Mesendoderm (in vitro differentiated cells): ENCODE data around the gene KRTAP10-2.
A peak's percentile ranks its signal among the peaks of the same experiment; 100 is the strongest.

Experiments used
- DNase-seq: peaks from one replicate; pipeline ENCODE4 v3.0.0; 2013
- H2AK5ac ChIP-seq: 2 replicates; pipeline ENCODE4 v1.6.1; 2013; ENCODE audit warnings: low read length, inconsistent platforms
- H2BK120ac ChIP-seq: 2 replicates; pipeline ENCODE4 v1.6.1; 2013; ENCODE audit warnings: low read depth, mild to moderate bottlenecking, low read length, moderate library complexity, mixed read lengths
- H2BK15ac ChIP-seq: replicated peaks from 2 replicates; pipeline ENCODE4 v1.6.1; 2013; ENCODE audit warnings: low read depth, mild to moderate bottlenecking, moderate library complexity
- H2BK5ac ChIP-seq: 2 replicates; pipeline ENCODE4 v1.6.1; 2013; ENCODE audit warnings: low read length, inconsistent platforms
- H3K18ac ChIP-seq: 2 replicates; pipeline ENCODE4 v1.6.1; 2013; ENCODE audit warnings: mild to moderate bottlenecking, low read length, mixed read lengths
- H3K23ac ChIP-seq: one replicate; pipeline ENCODE4 v1.6.1; 2013; ENCODE audit warnings: low read length
- H3K27ac ChIP-seq: 2 replicates; pipeline ENCODE4 v1.5.1; 2013; ENCODE audit warnings: low read depth, mild to moderate bottlenecking, inconsistent platforms, low read length, moderate library complexity
- H3K27me3 ChIP-seq: 2 replicates; pipeline ENCODE4 v1.6.1; 2013; ENCODE audit warnings: low read length, control low read depth, mild to moderate bottlenecking, inconsistent platforms; ENCODE audit not compliant: insufficient read depth, poor library complexity
- H3K36me3 ChIP-seq: 2 replicates; pipeline ENCODE4 v1.6.1; 2013; ENCODE audit warnings: low read length, inconsistent platforms; ENCODE audit not compliant: control insufficient read depth, insufficient read depth
- H3K4ac ChIP-seq: one replicate; pipeline ENCODE4 v1.6.1; 2013; ENCODE audit warnings: low read depth, mild to moderate bottlenecking, low read length, moderate library complexity
- H3K4me1 ChIP-seq: 2 replicates; pipeline ENCODE4 v1.6.1; 2013; ENCODE audit warnings: low read depth, low read length, inconsistent platforms; ENCODE audit not compliant: control insufficient read depth
- H3K4me2 ChIP-seq: 2 replicates; pipeline ENCODE4 v1.6.1; 2013; ENCODE audit warnings: low read length
- H3K4me3 ChIP-seq: 2 replicates; pipeline ENCODE4 v1.5.1; 2013; ENCODE audit warnings: mild to moderate bottlenecking, low read length
- H3K56ac ChIP-seq: one replicate; pipeline ENCODE4 v1.6.1; 2013; ENCODE audit warnings: low read length
- H3K79me1 ChIP-seq: 2 replicates; pipeline ENCODE4 v1.6.1; 2013; ENCODE audit warnings: low read length, inconsistent platforms
- H3K79me2 ChIP-seq: 2 replicates; pipeline ENCODE4 v1.6.1; 2013; ENCODE audit warnings: mild to moderate bottlenecking, low read length; ENCODE audit not compliant: control insufficient read depth, insufficient read depth
- H3K9ac ChIP-seq: 2 replicates; pipeline ENCODE4 v1.6.1; 2013; ENCODE audit warnings: low read length, inconsistent platforms
- H4K5ac ChIP-seq: one replicate; pipeline ENCODE4 v1.6.1; 2013; ENCODE audit warnings: low read length
- H4K8ac ChIP-seq: one replicate; pipeline ENCODE4 v1.6.1; 2013; ENCODE audit warnings: low read depth, mild to moderate bottlenecking, control low read depth, low read length, moderate library complexity
- WGBS: extraction: QIAGEN DNeasy Blood & Tissue Kit; methylation state at CpG from one replicate; pipeline ENCODE4 v1.1.7; 2013; ENCODE audit warnings: low lambda C conversion rate, missing lambda C conversion rate; ENCODE audit not compliant: insufficient coverage; ENCODE audit errors: extremely low coverage; 5-methylcytosine and 5-hydroxymethylcytosine counted together

The KRTAP10-2 gene

DNA sequence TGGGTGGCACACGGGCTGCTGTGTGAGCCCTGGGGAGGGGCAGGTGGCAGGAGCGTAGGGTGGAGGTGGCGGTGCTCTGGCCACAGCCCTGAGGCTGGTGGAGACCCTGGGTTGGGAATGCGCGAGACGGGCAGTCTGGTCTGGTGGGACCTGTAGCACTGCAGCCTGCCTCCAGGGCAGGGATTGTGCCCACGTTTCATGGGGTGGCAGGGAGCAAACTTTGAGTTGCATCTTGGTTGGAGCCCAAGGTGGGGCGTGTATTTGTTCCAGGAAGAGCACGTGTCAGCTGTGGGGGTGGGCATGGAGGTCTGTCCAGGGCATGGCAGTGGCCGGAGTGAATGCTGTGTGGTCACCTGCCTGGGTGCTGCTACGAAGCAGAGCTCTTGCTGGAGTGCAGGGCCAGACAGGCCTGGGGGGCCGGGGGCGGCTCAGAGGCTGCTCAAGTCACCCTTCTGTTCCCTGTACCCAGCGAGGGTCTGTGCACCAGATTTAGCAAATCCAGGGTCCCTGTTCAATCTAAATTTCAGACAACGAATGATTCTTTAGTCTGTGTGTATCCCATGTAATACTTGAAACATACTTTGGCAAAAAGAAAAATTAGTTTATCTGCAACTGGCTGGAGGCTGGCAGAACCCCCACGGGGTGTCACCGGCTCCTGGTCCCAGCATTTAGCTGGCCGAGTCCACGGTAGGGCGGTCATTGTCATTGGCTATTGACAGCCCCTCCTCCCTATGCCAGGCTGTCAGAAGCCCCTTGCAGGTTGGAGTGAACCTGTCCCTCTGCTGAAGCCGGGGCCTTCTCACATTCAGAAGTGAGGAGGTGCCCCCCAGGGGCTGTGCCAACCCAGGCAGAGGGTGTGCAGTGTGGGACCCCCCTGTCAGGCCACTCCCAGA, 38.6 kb downstream of the KRTAP10-2 start:
- no peak overlapping the region for H3K9ac ChIP-seq
- no peaks in the 10 kb centered on the region for H3K4me1 ChIP-seq
- H2AK5ac ChIP-seq, result no peak overlapping the region
- no peak overlapping the region for H2BK5ac ChIP-seq
- no peak for DNase-seq
- no peak overlapping the region for H3K27ac ChIP-seq
- no peaks in the 10 kb centered on the region for H3K27me3 ChIP-seq
- H2BK15ac ChIP-seq, result no peak overlapping the region
- H4K5ac ChIP-seq, result no peak overlapping the region
- no peak overlapping the region for H3K4ac ChIP-seq
- WGBS, result no CpG with 5 or more reads among the region's 21 CpGs
- no peaks in the 10 kb centered on the region for H3K79me1 ChIP-seq
- no peak overlapping the region for H4K8ac ChIP-seq
- no peaks in the 10 kb centered on the region for H3K79me2 ChIP-seq
- H3K18ac ChIP-seq, result no peak overlapping the region
- H3K4me2 ChIP-seq, result no peak overlapping the region
- no peak overlapping the region for H3K23ac ChIP-seq
- H3K4me3 ChIP-seq, result no peak overlapping the region
- no peak overlapping the region for H3K56ac ChIP-seq
- no peak overlapping the region for H2BK120ac ChIP-seq
- H3K36me3 ChIP-seq, result no peaks in the 10 kb centered on the region

DNA sequence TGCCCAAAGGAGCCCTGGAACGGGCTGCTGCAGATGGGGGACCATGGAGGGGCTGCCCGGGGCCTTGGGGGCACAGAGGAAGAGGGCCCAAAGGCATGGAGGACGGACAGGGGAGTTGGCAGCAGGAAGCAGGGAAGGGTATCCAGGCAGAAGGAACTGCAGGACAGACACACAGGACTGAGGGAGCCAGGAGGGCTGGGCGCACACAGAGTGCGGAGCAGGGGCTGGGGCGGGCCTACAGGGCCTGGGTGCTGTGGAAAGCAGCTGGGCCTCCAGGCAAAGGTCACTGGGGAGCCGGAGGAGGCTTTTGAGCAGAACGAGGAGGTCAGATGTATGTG, 39.4 kb downstream of the KRTAP10-2 start:
- H4K8ac ChIP-seq, result no peak overlapping the region
- no peak for DNase-seq
- no peak overlapping the region for H2BK5ac ChIP-seq
- no peak overlapping the region for H2BK15ac ChIP-seq
- H3K4ac ChIP-seq, result no peak overlapping the region
- H3K36me3 ChIP-seq, result no peaks in the 10 kb centered on the region
- H3K23ac ChIP-seq, result no peak overlapping the region
- H3K4me2 ChIP-seq, result no peak overlapping the region
- WGBS, result no CpG with 5 or more reads among the region's 8 CpGs
- H2AK5ac ChIP-seq, result no peak overlapping the region
- H3K9ac ChIP-seq, result no peak overlapping the region
- no peaks in the 10 kb centered on the region for H3K79me2 ChIP-seq
- H4K5ac ChIP-seq, result no peak overlapping the region
- H3K79me1 ChIP-seq, result no peaks in the 10 kb centered on the region
- H3K4me3 ChIP-seq, result no peak overlapping the region
- no peaks in the 10 kb centered on the region for H3K4me1 ChIP-seq
- no peak overlapping the region for H3K27ac ChIP-seq
- H3K27me3 ChIP-seq, result no peaks in the 10 kb centered on the region
- no peak overlapping the region for H2BK120ac ChIP-seq
- H3K18ac ChIP-seq, result no peak overlapping the region
- H3K56ac ChIP-seq, result no peak overlapping the region

DNA sequence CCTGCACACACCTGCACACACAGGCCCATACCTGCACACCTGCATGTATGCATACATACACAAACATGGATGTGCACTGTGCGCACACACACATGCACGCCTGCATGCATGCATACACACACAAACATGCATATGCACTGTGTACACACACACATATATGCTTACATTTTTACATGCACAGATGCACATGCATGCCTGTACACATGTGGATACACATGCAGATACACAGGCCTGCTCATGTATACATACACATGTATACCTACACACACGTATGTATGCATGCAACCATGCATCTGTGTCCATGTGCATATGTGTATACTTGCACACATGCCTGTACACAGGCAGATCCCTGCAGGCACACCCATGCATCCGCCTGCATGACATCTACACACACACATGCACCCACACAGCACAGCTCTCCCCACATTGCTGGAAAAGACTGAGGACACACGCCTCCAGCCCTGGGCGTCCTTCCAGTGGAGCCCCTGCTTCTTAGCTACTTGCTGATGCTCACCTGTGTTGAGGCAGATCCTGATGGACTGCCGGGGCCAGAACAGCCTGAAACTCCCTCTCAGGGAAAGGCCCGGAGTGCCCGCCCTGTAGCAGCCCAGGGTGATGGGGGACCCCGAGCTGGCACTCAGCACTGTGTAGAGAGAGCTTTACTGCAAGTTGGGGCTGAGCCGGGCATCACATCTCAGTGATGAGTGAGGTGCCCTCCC, 39.9 kb downstream of the KRTAP10-2 start:
- Histone ChIP-seq H2BK5ac (no peak overlapping the region), H3K4me3 (no peak overlapping the region), H2BK120ac (no peak overlapping the region), H3K4me2 (no peak overlapping the region), H3K56ac (no peak overlapping the region), H3K27me3 (no peaks in the 10 kb centered on the region), H3K79me2 (no peaks in the 10 kb centered on the region), H4K8ac (no peak overlapping the region), H2BK15ac (no peak overlapping the region), H3K79me1 (no peaks in the 10 kb centered on the region), H2AK5ac (no peak overlapping the region), H3K36me3 (no peaks in the 10 kb centered on the region), H4K5ac (no peak overlapping the region), H3K23ac (no peak overlapping the region), H3K9ac (no peak overlapping the region), H3K4ac (no peak overlapping the region), H3K18ac (no peak overlapping the region), H3K4me1 (no peaks in the 10 kb centered on the region), H3K27ac (no peak overlapping the region)
- no peak for DNase-seq
- no CpG with 5 or more reads among the region's 11 CpGs for WGBS

DNA sequence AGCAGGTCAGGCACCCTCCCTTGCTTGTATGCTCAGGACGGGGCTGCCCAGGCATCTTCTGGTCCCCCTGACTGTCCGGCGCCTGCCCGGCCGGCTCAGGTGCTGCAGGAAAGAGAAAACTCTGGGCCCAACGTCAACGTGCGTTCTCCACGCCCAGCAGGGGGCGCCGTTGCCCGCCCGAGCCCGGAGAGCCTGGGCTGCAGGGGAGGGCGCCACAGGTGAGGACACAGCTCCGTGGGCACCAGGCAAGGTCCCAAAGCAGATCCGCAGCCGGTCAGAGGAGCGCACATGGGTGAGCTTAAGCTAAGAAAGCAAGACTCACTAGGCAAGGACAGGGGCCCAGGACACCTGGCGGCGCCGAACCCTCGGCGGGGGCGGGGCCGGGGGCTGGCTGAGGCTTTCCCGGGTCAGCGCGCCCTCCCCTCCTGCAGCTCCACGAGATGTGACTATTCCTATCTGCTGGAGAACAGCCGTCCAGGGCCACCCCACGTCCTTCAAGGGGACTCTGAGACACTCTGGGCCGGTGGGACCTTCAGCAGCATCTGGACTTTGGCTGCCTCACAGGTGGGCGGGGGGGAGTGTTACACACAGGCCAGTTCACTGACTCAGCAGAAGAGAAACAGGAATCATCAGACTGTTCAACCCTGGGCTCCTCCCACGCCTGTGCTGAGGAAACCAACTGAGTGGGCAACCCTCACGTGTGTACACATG, 40.6 kb downstream of the KRTAP10-2 start:
- Histone ChIP-seq H3K4me3 (no peak overlapping the region), H3K4ac (no peak overlapping the region), H4K5ac (no peak overlapping the region), H3K79me1 (no peaks in the 10 kb centered on the region), H3K36me3 (no peaks in the 10 kb centered on the region), H4K8ac (no peak overlapping the region), H3K9ac (peak overlapping the region; percentile 16), H3K56ac (peak overlapping the region; percentile 25), H2BK120ac (no peak overlapping the region), H2BK15ac (no peak overlapping the region), H3K27me3 (no peaks in the 10 kb centered on the region), H3K79me2 (no peaks in the 10 kb centered on the region), H3K18ac (no peak overlapping the region), H2AK5ac (no peak overlapping the region), H3K27ac (no peak overlapping the region), H3K4me2 (no peak overlapping the region), H3K4me1 (no peaks in the 10 kb centered on the region), H3K23ac (no peak overlapping the region), H2BK5ac (no peak overlapping the region)
- DNase-seq, result peak; percentile 74
- WGBS, result no CpG with 5 or more reads among the region's 36 CpGs

DNA sequence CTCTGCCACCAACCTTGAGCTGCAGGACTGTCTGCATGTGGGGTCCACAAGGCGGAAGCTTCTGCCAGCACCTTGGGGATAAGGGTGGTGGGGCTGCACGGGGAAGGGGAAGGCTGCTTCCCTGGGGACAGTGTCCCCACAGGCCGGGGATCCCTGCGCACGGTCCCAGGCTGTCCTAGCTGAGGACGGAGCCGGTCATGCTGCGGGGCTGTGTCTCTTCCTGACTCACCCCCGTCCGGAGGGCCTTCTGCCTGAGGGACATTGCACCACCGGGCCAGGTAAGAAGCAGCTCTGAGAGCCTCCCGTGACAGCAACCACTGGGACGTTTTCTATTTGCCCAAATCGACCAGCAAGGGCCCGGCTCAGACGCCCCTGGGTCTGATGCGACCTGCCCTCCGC, 41.2 kb downstream of the KRTAP10-2 start:
- Histone ChIP-seq H3K27me3 (no peaks in the 10 kb centered on the region), H3K27ac (no peak overlapping the region), H3K9ac (no peak overlapping the region), H3K4ac (no peak overlapping the region), H2AK5ac (no peak overlapping the region), H3K79me2 (no peaks in the 10 kb centered on the region), H3K79me1 (no peaks in the 10 kb centered on the region), H3K36me3 (no peaks in the 10 kb centered on the region), H3K4me2 (no peak overlapping the region), H2BK15ac (no peak overlapping the region), H3K4me3 (no peak overlapping the region), H3K18ac (no peak overlapping the region), H2BK5ac (no peak overlapping the region), H3K56ac (no peak overlapping the region), H3K4me1 (no peaks in the 10 kb centered on the region), H4K5ac (no peak overlapping the region), H3K23ac (no peak overlapping the region), H4K8ac (no peak overlapping the region), H2BK120ac (no peak overlapping the region)
- WGBS, result no CpG with 5 or more reads among the region's 18 CpGs
- DNase-seq, result no peak
